Measurements from ENCODE around the gene PIK3AP1.
"Not testable (repeated sequence)": the region's sequence is repeated elsewhere in the genome, so short reads cannot be mapped to it uniquely, and the experiment has no call there.

The PIK3AP1 gene

DNA sequence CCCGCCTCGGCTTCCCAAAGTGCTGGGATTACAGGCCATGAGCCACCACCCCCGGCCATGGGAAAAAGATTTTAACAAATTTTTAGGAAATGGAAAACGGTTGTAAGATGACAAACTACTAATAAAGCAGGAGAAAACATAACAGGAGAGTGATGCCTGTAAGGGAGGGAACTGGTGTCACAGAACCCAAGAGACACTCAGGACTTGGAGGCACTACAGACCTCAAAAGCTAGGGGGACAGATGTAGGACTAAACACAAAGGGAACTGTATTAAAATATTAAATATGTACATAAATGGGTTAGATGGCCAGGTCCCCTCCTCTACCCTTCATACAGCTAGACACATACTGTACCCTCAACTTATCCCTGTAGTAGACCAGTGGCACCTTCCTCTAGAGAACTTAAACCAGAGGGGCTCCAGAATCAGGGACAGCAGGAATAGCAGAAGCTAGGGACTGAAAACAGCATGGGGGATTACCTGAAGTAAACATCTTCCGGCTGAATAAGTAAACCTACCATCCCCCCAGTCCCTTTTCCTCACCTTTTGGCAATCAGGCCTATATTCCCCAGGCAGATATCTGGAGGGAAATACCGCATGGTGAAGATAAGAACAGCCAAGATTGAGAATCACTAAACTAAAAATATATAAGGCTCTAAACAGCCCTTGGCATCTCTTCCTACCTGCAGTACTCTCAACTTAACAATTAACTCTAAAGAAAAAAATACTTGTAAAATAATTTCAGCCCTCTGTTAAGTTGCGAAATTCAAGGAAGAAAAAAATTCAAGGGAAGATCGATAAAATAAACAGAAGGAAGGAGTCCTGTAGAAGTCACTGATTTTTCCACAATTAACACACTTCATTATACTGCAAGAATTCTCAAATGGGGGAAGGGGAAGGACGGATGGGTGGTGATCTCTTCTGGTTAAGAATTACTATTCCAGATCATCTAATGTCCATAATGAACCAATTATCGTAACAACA is 149.0 kb downstream of the PIK3AP1 start:
- no peak for DNase-seq

DNA sequence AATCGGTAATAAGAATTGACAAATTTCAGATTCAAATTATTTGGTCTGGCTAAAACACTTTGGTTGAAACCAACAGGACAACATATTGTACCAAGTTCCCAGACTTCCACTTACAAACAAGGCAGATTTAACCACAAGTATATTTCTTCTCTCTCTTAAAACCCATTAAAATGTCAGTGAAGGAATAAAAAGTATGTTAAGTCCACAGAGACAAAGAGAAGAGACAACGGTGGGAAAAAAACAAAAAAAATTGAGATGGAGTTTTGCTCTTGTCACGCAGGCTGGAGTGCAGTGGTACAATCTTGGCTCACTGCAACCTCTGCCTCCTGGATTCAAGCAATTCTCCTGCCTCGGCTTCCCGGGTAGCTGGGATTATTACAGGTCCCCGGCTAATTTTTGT is 149.8 kb downstream of the PIK3AP1 start:
- DNase-seq, result no peak

DNA sequence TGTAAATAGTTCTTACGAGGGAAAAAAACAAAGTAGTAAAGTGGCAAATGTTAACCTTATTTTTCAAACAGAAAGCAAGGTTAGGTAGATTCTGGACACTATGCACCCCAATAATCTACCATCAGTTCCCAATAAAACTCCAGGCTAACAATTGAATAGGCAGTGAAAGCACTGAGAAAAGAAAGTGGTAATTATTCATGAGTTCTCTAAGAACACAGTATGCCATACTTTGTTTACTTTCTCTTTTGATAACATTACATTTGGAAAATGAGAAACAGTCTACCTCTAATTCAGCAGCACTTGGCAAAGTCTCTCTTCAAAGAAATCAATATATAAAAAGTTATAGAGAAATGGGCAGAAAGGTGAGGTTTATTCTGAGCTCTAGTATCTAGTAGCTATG is 151.9 kb downstream of the PIK3AP1 start:
- DNase-seq, result no peak

DNA sequence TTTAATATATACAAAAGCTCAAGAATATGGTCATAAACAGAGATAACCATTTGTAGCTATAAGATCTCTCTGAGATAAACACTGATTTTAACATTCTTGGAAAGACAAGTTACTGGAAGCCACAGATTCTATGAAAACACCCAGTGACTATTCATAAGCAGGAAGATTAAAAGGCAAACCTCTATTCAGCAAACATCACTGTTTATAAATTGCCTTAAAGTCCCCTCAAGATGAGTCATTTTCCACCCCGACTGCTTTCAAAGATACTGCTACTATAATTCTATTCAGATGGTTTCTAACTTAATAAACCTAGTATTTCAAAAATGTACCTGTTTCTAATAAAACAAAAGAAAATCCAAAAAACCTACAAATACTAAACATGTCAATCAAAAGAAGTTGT is 154.5 kb downstream of the PIK3AP1 start:
- no peak for DNase-seq

DNA sequence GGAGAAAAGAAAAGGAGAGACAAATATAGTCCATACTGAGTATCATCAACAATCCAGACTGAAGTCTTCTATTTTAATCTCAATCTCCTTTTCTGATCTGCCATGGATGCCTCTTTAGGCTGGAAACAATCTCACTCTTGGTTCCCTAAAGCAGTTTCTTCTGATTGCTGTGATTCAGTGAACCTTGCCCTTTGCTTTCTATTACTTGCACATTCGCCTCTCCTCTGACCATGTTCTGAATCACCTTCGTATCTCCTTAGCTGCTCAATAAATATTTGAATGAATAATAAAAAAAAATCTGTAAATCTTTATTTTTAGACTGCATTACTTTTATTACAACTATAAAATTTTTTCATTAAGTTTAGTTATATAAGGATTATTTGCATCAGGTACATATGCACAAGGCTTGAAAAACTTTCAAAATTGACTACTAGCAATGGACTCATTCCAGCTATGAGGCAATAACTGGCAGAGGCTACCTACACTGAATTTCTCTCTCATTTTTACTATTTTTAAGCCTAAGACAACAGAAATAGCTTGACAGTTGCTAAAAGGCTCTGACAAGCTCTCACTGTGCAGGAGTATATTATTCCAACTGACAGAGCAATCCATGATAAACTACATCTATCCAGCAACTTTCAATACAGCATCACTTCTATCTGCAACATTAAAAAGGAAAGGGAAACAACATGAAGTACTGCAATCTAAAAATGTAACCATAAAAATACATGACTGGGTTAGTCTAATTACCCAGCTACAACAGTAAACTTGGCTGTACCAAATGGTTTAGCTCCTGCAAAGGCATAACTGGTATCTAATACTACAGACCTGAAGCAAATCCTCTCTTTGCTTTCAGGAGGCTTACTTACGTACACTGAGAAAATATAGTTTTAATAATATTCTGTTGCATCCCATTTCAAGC is 159.1 kb downstream of the PIK3AP1 start:
- no peak for DNase-seq

DNA sequence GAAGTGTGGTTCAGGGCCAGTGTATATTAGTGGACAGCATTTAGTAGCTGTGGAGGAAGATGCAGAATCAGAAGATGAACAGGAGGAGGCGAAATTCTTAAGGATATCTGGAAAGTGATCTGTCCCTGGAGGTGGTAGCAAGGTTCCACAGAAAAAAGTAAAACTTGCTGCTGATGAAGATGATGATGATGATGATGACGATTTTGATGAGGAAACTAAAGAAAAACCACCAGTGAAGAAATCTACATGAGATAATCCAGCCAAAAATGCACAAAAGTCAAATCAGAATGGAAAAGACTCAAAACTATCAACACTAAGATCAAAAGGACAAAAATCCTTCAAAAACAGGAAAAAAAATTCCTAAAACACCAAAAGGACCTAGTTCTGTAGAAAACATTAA is 159.8 kb downstream of the PIK3AP1 start:
- DNase-seq, result no peak

DNA sequence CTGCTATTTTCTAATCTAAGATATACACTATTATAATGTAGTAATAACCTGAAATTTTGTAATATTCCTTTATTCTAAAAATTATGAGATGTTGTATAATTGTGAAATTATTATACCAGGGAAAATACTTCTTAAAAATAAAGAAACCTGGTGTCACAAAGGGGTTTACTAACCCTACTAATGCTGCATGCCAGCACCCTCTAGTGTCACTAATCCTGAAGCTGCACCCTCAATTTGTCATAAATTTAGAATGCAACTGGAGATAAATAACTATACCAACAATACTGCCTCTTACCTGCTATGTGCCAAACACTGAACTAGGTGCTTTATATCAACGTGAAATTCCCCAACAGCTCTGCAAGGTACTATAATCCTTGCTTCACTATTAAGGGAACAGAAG is 164.3 kb downstream of the PIK3AP1 start:
- DNase-seq, result peak; percentile 6

DNA sequence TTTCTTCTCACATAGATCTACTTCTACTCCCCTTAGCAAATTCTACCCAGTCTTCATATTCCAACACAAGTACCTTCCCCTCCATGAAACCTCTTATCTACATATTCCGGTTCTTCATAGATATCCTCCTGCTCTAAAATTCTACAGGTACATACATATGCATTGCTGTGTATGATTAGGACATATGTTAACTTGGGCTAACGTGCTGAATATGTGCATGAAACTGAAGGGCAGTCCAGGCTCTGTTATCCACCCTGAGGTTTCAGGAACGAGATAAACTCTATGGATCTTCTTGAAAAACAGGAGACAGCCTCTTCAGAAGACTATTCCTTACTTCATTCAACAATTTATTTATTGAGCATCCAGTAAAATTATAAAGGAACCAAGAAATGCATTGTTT is 165.0 kb downstream of the PIK3AP1 start:
- DNase-seq, result no peak

DNA sequence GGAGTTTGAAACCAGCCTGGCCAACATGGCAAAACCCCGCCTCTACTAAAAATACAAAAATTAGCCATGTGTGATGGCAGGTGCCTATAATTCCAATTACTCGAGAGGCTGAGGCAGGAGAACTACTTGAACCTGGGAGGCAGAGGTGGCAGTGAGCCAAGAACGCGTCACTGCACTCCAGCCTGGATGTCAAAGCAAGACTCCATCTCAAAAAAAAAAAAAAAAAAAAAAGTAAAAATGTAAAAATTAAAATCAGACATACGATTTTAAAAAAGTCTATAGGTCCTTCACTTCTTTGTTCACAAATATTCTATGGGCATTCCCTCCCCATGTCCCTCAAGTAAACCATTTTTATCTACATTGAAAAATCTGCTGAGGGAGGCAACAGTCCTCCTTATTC is 171.7 kb downstream of the PIK3AP1 start:
- peak; percentile 77 for DNase-seq

DNA sequence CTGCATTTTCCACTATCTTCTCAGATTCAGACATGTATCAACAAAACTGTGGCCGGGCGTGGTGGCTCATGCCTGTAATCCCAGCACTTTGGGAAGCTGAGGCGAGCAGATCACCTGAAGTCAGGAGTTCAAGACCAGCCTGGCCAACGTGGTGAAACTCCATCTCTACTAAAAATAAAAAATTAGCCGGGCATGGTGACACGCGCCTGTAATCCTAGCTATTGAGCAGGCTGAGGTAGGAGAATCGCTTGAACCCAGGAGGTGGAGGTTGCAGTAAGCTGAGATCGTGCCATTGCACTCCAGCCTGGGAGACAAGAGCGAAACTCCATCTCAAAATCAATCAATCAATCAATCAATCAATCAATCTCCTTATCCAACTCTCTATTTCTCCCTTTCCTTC is 174.8 kb downstream of the PIK3AP1 start:
- DNase-seq, result not testable (repeated sequence)
